ENCODE results near the gene EFNB1.

EFNB1 gene

GRCh38 chrX:68834371-68835103 lies 5.7 kb downstream of the EFNB1 start:
- no peak overlapping the region for H3K4me3 ChIP-seq (ENCODE audit: low read depth, low read length)
- TF ChIP-seq CTCF (IDR thresholded peaks at IDR 0.05; ENCODE audit: insufficient read depth, low read length, missing control alignments): no peak
- CTCF ChIA-PET: interaction anchor here (0.9 to 1.4 kb wide), 2 partner anchors 9 to 275 kb away, joined by 3 to 5 read pairs; no protein-coding TSS in a partner anchor
- DNase-seq (ENCODE audit: low read depth, low spot score): no peak
- POLR2A ChIA-PET: no interaction called here

- ChIA-PET POLR2A (no interaction called here), CTCF (interaction anchor here (0.9 to 1.4 kb wide), 2 partner anchors 8 to 274 kb away, joined by 3 to 5 read pairs; no protein-coding TSS in a partner anchor)
- TF ChIP-seq CTCF (IDR thresholded peaks at IDR 0.05; ENCODE audit: insufficient read depth, low read length, missing control alignments): no peak
Observed at GRCh38 chrX:68835104-68835442, 6.3 kb downstream of the EFNB1 start.

GRCh38 chrX:68835468-68835867 lies 6.6 kb downstream of the EFNB1 start:
- no peak for TF ChIP-seq CTCF (IDR thresholded peaks at IDR 0.05; ENCODE audit: insufficient read depth, low read length, missing control alignments)
- DNase-seq (ENCODE audit: low read depth, low spot score): no peak
- H3K4me3 ChIP-seq (ENCODE audit: low read depth, low read length): no peak overlapping the region
- POLR2A ChIA-PET: no interaction called here
- CTCF ChIA-PET: interaction anchor here (1.4 kb wide), 1 partner anchor 274 kb away, joined by 3 read pairs; no protein-coding TSS in a partner anchor

More at GRCh38 chrX:68835104-68835442, 6.3 kb downstream of the EFNB1 start:
- DNase-seq (ENCODE audit: low read depth, low spot score): no peak
- H3K4me3 ChIP-seq (ENCODE audit: low read depth, low read length): no peak overlapping the region

- no peak for DNase-seq (ENCODE audit: low read depth, low spot score)
- no peak overlapping the region for H3K4me3 ChIP-seq (ENCODE audit: low read depth, low read length)
- ChIA-PET POLR2A (no interaction called here), CTCF (no interaction called here)
- no peak for TF ChIP-seq CTCF (IDR thresholded peaks at IDR 0.05; ENCODE audit: insufficient read depth, low read length, missing control alignments)
Observed at GRCh38 chrX:68837119-68837518, 8.3 kb downstream of the EFNB1 start.

GRCh38 chrX:68838571-68838910 lies 9.7 kb downstream of the EFNB1 start:
- DNase-seq (ENCODE audit: low read depth, low spot score): no peak
- TF ChIP-seq CTCF (IDR thresholded peaks at IDR 0.05; ENCODE audit: insufficient read depth, low read length, missing control alignments): no peak
- CTCF ChIA-PET: interaction anchor here (1.0 kb wide), 1 partner anchor 9 kb away, joined by 3 read pairs; no protein-coding TSS in a partner anchor
- POLR2A ChIA-PET: no interaction called here
- H3K4me3 ChIP-seq (ENCODE audit: low read depth, low read length): no peak overlapping the region

- no peak for TF ChIP-seq CTCF (IDR thresholded peaks at IDR 0.05; ENCODE audit: insufficient read depth, low read length, missing control alignments)
- ChIA-PET POLR2A (no interaction called here), CTCF (no interaction called here)
- H3K4me3 ChIP-seq (ENCODE audit: low read depth, low read length): no peak overlapping the region
- DNase-seq (ENCODE audit: low read depth, low spot score): no peak
Observed at GRCh38 chrX:68839771-68840170, 10.9 kb downstream of the EFNB1 start.
